HL-60 (cell line): ENCODE measurements around the gene EHD1.

ENCODE experiments used
- GABPA ChIP-seq: IDR thresholded peaks from 2 replicates; pipeline ENCODE4 v1.6.1; 2012; ENCODE audit warnings: low read depth
- POLR2AphosphoS5 ChIP-seq: IDR thresholded peaks from 2 replicates; pipeline ENCODE4 v1.6.1; 2012; ENCODE audit warnings: low read depth
- SPI1 ChIP-seq: IDR thresholded peaks from 2 replicates; pipeline ENCODE4 v1.6.1; 2012; ENCODE audit warnings: low read depth, mild to moderate bottlenecking, borderline replicate concordance
- TF ChIP-seq, protein P1 (sequence below): IDR thresholded peaks from one replicate; pipeline ENCODE4 v1.5.1; 2011; ENCODE audit warnings: low read length, control low read depth, inconsistent platforms; ENCODE audit not compliant: insufficient read depth
- TF ChIP-seq, protein P2 (sequence below): IDR thresholded peaks from 2 replicates; pipeline ENCODE4 v1.6.1; 2012; ENCODE audit warnings: low read depth; ENCODE audit not compliant: insufficient replicate concordance

DNA sequence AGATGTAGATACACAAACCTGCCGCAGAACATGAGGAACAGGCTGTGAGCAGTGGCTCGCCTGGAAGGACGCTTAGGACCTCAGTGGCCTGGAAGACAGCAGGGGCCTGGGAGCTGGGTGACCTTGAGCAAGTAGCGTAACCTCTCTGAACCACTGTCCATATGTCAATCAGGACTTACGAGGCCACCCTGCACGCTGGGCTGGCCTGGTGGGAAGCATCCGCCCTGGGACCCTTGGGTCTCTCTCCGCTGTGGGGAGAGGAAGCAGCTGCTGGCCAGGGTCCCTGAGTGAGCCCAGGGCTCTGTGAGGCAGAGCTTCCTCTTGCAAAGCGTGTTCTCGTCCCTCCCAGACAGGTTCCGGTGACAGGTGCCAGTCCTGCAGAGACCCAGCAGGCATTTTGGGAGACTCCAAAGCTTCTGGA lies 14.0 kb upstream of the EHD1 start:
- TF ChIP-seq, protein P1, sequence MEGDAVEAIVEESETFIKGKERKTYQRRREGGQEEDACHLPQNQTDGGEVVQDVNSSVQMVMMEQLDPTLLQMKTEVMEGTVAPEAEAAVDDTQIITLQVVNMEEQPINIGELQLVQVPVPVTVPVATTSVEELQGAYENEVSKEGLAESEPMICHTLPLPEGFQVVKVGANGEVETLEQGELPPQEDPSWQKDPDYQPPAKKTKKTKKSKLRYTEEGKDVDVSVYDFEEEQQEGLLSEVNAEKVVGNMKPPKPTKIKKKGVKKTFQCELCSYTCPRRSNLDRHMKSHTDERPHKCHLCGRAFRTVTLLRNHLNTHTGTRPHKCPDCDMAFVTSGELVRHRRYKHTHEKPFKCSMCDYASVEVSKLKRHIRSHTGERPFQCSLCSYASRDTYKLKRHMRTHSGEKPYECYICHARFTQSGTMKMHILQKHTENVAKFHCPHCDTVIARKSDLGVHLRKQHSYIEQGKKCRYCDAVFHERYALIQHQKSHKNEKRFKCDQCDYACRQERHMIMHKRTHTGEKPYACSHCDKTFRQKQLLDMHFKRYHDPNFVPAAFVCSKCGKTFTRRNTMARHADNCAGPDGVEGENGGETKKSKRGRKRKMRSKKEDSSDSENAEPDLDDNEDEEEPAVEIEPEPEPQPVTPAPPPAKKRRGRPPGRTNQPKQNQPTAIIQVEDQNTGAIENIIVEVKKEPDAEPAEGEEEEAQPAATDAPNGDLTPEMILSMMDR = no peak
- no peak for TF ChIP-seq POLR2AphosphoS5
- TF ChIP-seq SPI1 = no peak
- TF ChIP-seq GABPA = no peak
- TF ChIP-seq, protein P2, sequence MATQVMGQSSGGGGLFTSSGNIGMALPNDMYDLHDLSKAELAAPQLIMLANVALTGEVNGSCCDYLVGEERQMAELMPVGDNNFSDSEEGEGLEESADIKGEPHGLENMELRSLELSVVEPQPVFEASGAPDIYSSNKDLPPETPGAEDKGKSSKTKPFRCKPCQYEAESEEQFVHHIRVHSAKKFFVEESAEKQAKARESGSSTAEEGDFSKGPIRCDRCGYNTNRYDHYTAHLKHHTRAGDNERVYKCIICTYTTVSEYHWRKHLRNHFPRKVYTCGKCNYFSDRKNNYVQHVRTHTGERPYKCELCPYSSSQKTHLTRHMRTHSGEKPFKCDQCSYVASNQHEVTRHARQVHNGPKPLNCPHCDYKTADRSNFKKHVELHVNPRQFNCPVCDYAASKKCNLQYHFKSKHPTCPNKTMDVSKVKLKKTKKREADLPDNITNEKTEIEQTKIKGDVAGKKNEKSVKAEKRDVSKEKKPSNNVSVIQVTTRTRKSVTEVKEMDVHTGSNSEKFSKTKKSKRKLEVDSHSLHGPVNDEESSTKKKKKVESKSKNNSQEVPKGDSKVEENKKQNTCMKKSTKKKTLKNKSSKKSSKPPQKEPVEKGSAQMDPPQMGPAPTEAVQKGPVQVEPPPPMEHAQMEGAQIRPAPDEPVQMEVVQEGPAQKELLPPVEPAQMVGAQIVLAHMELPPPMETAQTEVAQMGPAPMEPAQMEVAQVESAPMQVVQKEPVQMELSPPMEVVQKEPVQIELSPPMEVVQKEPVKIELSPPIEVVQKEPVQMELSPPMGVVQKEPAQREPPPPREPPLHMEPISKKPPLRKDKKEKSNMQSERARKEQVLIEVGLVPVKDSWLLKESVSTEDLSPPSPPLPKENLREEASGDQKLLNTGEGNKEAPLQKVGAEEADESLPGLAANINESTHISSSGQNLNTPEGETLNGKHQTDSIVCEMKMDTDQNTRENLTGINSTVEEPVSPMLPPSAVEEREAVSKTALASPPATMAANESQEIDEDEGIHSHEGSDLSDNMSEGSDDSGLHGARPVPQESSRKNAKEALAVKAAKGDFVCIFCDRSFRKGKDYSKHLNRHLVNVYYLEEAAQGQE = no peak
